ENCODE measurements around the gene ARRDC1. TPM values are rescaled to one million over a fixed set of nuclear protein-coding genes. Genes with fewer than 3 reads are reported as not detected.
A peak's percentile ranks its signal among the peaks of the same experiment; 100 is the strongest.

ARRDC1 gene
- total and polyA plus RNA-seq, 9 of the 15 experiments (the other 6 are each of a cell fraction or from before 2014, with no cell fraction given): 0.21 to 45.3 (median 18.6) TPM

- 0 out of 2 replicates have a peak, but pooled peaks have one; percentile 19 for TF ChIP-seq ZBTB40 (IDR thresholded peaks at IDR 0.05)
- TF ChIP-seq ZBTB40 (CRISPR knock-in tag; IDR thresholded peaks at IDR 0.05): no peak
- 0 out of 2 replicates have a peak, but pooled peaks have one; percentile 46 for TF ChIP-seq NKRF (IDR thresholded peaks at IDR 0.05; ENCODE audit: borderline replicate concordance)
- no peak for TF ChIP-seq ZNF740 (CRISPR knock-in tag; IDR thresholded peaks at IDR 0.05)
- no peak for TF ChIP-seq ZNF740 (tag; IDR thresholded peaks at IDR 0.05)
- TF ChIP-seq MNT (conservative IDR thresholded peaks at IDR 0.05): peak in 1 of 2 experiments; percentile 60; a peak in 2 of 4 replicates
- TF ChIP-seq HCFC1 (IDR thresholded peaks at IDR 0.05; ENCODE audit: low read depth, low read length): no peak
- 0 out of 2 replicates have a peak, but pooled peaks have one; percentile 16 for TF ChIP-seq DPF2 (IDR thresholded peaks at IDR 0.05)
Observed at GRCh38 chr9:137619240-137620047, 14.0 kb downstream of the ARRDC1 start (continued).

Measured in K562 (cell line).